Activated naive CD8-positive, alpha-beta T cell treated with anti-CD3 and anti-CD28 coated beads, Interleukin-2, amount 50 U/mL, for 16 hours (primary cell): Measurements from ENCODE around the gene HRH2.
"Not testable (repeated sequence)": the region's sequence is repeated elsewhere in the genome, so short reads cannot be mapped to it uniquely, and the experiment has no call there.

Source experiments
- DNase-seq: peaks from one replicate; pipeline ENCODE4 v3.0.0-alpha.2; 2020; ENCODE audit warnings: low read depth, low spot score

The HRH2 gene

DNA sequence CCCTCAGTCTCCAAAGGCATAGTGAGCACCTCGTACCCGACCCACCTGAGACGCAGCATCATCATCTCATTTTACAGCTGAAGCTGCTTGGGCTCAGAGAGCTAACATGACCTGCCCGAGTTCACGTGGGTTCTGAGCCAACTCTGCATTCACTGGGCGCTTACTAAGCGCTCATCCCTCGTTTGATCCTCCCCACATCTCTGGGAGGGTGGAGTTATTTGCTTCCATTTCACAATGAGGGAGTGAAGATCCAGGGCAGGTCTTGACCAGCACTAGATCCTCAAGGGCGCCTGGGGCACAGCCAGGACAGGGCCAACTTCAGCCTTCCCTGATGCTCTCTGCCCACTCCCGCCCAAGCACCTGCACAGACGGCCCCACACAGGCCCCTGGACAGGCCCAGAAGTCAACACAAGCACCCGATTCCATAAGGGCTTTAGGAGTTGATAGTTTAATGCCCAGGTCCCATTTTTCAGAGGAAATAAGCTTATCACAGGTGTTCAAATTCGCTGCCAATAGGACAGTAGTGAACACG lies 80.8 kb downstream of the HRH2 start:
- DNase-seq, result no peak

- no peak for DNase-seq
Observed at GRCh38 chr5:175740014-175740413, 82.1 kb downstream of the HRH2 start.

GRCh38 chr5:175741556-175741955 lies 83.7 kb downstream of the HRH2 start:
- no peak for DNase-seq

- DNase-seq, result no peak
Observed at GRCh38 chr5:175742290-175742994, 84.6 kb downstream of the HRH2 start.

DNA sequence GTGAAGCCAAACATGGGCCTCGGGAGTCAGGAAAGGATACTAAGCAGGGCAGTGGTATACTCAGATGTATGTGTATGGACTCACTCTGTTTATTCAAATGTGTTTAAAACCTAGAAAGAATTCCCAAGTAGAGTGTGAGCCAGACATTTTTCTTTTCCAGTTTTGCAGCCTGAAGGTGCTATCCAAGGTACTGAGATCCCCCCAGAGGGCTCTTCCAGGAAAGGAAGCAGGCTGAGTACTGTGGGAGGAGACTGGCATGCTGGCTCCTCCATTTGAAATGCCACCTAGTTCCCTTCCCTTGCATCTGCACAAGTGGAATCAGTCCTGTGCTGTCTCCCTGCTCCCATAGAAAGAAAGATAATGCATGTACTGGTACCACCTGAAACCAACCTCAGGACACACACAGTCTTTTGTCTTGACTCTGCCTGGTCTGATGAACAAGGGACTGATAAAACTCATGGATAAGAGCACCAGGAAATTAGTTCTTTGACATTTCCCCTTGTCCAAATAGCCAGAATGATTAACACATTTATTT lies 85.9 kb downstream of the HRH2 start:
- no peak for DNase-seq

DNA sequence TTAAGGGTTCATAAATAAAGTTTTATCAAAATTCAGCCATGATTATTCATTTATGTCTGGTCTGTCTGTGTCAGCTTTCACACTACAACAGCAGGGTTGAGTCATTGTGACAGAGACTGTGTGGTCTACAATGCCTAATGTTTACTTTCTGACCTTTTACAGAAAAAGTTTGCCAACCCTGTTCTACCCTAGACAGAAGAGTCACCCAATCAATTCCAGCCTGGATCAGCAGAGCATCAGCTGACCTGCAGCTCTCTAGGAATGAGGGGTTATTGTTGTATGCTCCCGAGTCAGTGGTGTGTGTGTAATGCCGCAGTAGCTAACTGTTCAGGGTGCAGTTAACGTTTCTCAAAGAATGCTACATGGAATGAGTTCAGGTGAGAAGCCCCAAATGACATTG lies 87.3 kb downstream of the HRH2 start:
- no peak for DNase-seq

DNA sequence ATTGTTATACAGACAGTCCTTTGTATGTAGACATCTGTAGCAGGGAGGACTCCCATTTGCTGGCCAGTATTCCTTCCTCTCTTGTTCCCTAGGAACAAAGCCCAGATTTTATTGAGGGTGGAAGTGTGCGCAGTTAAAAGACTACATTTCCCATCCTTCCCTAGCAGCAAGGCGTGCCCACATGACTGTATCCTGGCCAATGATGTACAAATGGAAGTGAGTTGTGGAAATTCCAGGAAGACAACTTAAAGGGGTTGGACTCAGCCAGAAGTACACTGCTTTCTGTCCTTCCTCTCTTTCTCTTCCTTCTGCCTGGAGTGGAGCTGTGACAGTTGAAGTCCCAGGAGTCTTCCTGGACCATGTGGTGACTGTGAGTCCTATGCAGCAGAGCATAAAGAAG lies 89.0 kb downstream of the HRH2 start:
- no peak for DNase-seq

DNA sequence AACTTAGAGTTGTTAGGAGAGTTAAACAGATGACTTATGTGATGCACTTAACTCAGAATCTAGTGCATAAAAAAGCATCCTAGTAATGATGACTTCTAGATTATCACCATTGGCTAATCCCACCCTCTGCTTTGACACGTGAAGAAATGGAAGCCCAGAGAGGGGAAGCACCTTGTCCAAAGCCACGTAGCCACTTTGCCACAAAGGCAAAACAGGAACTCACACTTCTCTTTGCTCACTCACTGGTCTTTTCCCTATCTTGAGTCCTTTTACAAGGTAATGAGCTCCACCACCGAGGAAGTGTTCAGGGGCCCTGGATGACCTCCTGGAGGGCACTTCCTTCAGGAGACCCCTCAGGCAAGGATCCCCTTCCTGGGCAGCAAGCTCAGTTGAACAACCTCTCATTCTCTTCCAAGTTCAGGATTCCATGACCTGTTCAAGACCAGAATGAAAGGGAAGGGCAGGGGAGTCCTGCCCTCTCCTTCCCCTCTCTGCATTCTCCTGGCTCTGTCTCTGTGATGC lies 89.7 kb downstream of the HRH2 start:
- no peak for DNase-seq

GRCh38 chr5:175748650-175749049 lies 90.8 kb downstream of the HRH2 start:
- no peak for DNase-seq

GRCh38 chr5:175749591-175749990 lies 91.7 kb downstream of the HRH2 start:
- no peak for DNase-seq

DNA sequence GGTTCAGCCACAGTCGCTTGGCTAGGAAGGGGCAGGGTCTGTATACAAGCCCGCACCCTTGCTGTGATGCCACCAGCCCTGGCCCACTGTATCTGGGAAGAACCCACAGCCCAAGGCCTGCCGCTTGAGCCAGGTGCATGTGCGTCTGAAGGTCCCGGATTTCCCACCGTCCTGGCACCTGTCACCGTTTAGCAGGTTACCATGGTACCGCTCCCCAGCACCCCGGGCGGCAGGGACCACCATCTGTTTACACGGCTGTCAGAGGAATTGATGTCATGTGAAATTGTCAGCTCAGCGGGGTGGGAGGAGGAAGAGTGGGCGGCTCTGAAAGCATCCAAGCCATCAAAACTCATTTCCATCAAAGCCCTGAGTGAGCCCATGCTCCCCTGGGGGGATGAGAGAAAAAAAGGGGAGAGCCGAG lies 92.7 kb downstream of the HRH2 start:
- no peak for DNase-seq

DNA sequence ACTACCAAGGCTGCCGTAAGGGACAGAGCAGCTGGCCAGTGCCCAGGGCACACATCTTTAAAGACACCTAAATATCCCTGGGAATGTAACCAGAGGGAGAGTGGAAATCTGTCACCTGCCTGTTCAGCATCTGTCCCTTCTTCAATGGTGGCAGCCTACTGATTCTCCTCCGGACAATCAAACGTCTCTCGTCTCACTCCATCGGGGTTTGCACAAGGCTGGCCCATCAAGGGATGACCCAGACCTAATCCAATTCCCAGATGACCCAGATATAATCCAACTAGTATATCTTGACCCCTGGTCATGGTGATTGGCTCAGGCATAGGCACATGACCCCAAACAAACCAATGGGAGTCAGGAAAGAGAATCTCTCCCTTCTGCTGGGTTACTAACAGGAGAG lies 93.5 kb downstream of the HRH2 start:
- DNase-seq, result no peak

- DNase-seq, result no peak
Observed at GRCh38 chr5:175752826-175753535, 95.1 kb downstream of the HRH2 start.

DNA sequence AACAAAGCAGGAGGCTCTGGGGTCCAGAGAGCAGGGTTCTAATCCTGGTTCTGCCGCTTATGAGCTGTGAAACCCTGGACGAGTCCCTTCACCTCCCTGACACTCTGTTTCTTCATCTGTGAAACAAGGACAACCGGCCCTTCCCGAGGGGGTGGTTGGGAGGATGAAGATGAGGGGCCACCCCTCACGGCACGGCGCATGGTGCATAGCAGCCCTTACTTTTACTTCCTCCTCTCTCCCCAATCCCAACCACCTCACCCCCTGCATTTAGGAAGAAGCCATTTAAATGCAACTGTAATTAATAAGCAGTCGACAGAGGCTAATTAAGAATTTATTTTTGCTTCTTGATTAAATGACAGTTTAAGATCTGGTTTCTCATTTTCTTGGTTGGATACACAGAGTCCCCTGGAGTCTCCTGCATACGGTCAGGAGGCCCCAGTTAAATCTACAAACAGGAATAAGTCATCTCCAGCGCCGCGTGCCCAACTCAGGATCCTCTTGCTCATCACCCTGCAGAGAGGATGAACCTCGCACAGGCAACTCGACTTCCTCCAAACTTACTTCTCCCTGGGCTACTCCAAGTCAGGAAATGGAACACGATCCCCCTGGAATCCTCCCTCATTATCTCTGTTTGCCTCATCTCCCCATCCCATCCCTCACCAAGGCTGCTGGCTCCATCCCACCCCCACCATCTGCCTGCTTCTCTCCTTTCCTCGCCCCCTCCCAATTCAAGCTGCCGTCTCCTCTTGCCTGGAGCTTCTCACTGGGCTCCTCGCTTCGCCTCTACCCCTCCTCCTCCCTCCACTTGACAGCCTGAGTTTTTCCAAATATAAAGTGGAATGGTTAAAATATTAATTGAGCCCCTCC lies 95.9 kb downstream of the HRH2 start:
- DNase-seq, result no peak

- DNase-seq, result not testable (repeated sequence)
Observed at GRCh38 chr5:175759991-175760390, 102.1 kb downstream of the HRH2 start.
